ENCODE measurements around the gene OTULIN.

OTULIN gene

GRCh38 chr5:14745188-14745563 lies 80.7 kb downstream of the OTULIN start:
- no peaks in the 10 kb centered on the region for H3K27me3 ChIP-seq (ENCODE audit: insufficient read depth, low read depth, severe bottlenecking)
- TF ChIP-seq, protein P1, sequence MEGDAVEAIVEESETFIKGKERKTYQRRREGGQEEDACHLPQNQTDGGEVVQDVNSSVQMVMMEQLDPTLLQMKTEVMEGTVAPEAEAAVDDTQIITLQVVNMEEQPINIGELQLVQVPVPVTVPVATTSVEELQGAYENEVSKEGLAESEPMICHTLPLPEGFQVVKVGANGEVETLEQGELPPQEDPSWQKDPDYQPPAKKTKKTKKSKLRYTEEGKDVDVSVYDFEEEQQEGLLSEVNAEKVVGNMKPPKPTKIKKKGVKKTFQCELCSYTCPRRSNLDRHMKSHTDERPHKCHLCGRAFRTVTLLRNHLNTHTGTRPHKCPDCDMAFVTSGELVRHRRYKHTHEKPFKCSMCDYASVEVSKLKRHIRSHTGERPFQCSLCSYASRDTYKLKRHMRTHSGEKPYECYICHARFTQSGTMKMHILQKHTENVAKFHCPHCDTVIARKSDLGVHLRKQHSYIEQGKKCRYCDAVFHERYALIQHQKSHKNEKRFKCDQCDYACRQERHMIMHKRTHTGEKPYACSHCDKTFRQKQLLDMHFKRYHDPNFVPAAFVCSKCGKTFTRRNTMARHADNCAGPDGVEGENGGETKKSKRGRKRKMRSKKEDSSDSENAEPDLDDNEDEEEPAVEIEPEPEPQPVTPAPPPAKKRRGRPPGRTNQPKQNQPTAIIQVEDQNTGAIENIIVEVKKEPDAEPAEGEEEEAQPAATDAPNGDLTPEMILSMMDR (IDR thresholded peaks at IDR 0.05; ENCODE audit: low read depth, low read length): no peak
- no peak overlapping the region for H3K4me3 ChIP-seq (ENCODE audit: low read depth, low read length)
- no peaks in the 10 kb centered on the region for H3K9me3 ChIP-seq (ENCODE audit: severe bottlenecking)
- H3K36me3 ChIP-seq: peaks cover 32% of the 10 kb centered on the region
- no peak for DNase-seq
- no peak overlapping the region for H3K27ac ChIP-seq

DNA sequence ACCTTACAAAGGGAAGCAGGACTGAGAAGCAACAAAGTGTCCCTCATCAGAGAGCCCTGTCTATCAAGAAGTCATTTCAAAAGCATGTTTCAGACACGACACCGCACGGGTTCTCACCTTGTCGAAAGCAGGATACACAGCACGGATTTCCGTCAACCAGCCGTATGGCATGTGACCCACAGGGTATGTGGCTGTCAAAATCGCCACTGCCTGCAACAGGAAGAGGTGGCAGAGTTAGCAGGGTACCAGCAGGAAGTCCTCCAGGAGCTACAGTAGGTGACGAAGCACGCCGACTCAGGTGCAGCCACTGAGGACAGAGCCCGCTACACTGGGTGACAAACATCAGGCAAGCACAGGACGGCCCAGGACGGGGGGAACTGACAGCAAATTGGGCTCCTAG lies 81.2 kb downstream of the OTULIN start:
- TF ChIP-seq, protein P1 (IDR thresholded peaks at IDR 0.05; ENCODE audit: low read depth, low read length): no peak
- no peaks in the 10 kb centered on the region for H3K27me3 ChIP-seq (ENCODE audit: insufficient read depth, low read depth, severe bottlenecking)
- DNase-seq: no peak
- peaks cover 32% of the 10 kb centered on the region for H3K36me3 ChIP-seq
- no peaks in the 10 kb centered on the region for H3K9me3 ChIP-seq (ENCODE audit: severe bottlenecking)
- no peak overlapping the region for H3K4me3 ChIP-seq (ENCODE audit: low read depth, low read length)
- no peak overlapping the region for H3K27ac ChIP-seq

- TF ChIP-seq, protein P1 (IDR thresholded peaks at IDR 0.05; ENCODE audit: low read depth, low read length): no peak
- no peak overlapping the region for H3K27ac ChIP-seq
- H3K9me3 ChIP-seq (ENCODE audit: severe bottlenecking): no peaks in the 10 kb centered on the region
- no peak for DNase-seq
- H3K36me3 ChIP-seq: peaks cover 29% of the 10 kb centered on the region
- H3K4me3 ChIP-seq (ENCODE audit: low read depth, low read length): no peak overlapping the region
- H3K27me3 ChIP-seq (ENCODE audit: insufficient read depth, low read depth, severe bottlenecking): no peaks in the 10 kb centered on the region
These were observed 83.8 kb downstream of the OTULIN start for GRCh38 chr5:14748180-14748900.

Measured in WERI-Rb-1 (cell line).